CD4-positive, alpha-beta T cell treated with Interleukin-6 at 100 ng/mL for 8 hours (primary cell): ENCODE data around the gene CLCF1.
A peak's percentile ranks its signal among the peaks of the same experiment; 100 is the strongest.
"Not testable (repeated sequence)": the region's sequence is repeated elsewhere in the genome, so short reads cannot be mapped to it uniquely, and the experiment has no call there.

Source experiments
- DNase-seq: peaks from one replicate; pipeline ENCODE4 v3.0.0-alpha.2; 2020; ENCODE audit warnings: mixed read lengths, low spot score

The CLCF1 gene

DNA sequence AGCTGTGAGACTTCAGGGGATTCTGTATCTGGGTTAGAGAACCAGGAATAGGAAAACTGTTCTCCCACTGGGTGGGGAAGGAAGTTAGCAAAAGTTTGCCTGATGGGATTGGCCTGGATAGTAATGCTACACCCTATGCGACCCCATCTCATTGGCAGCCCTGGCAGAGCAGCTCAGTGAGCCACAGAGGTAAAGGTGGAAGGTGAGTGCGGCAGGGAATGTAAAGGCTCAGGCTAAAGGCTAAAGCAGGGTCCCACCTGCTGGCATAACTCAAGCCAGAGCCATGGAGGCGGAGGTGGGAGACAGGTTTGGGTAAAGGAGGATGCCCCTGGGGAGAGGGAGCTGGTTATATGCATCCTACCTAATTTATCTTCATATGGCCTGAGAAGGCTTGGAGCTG lies 51.3 kb downstream of the CLCF1 start:
- DNase-seq, result no peak

DNA sequence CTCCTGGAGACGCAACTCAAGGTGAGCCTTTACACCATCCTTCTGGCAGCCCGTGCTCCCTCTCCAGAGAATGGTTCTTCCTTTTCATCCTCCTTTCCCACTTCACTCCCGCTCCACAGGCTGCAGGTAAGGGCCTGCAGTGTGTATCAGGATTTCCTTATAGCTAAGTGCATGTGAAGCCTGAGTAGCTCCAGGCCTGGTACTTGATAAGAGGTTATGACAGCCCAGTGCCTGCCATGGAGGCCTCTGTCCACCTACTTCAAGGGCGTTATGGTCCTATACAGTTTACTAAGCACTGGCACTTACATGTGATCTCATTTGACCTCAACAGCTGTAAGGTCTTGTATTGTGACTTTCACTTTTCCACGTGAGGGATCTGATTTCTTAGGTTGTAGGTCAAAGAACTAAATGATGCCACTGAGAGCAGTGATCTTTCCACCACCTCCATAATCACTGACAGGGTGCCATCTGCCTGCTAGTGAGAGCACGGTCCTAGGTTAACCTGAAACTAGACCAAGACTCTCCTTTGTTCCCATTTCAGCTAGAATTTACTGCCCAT lies 52.0 kb downstream of the CLCF1 start:
- DNase-seq, result no peak

DNA sequence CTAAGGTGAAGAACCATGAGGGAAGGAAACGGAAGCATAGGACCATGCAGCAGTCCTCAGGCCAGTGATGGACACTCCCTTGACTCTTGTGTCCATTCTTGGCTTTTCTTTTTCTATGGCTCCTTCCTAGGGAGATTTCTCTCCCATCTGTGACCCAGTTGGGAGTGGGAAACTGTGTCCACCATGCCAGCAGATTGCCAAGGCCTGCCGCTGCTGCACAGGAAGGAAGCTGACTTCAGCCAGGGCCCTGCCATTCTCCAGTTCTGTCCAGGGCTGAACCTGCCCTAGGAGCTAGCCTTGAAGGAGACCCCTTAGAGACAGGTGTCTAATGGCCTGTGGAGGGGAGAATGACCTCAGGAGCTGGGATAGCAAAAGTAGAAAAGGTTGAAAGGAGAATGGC lies 52.7 kb downstream of the CLCF1 start:
- DNase-seq, result no peak

DNA sequence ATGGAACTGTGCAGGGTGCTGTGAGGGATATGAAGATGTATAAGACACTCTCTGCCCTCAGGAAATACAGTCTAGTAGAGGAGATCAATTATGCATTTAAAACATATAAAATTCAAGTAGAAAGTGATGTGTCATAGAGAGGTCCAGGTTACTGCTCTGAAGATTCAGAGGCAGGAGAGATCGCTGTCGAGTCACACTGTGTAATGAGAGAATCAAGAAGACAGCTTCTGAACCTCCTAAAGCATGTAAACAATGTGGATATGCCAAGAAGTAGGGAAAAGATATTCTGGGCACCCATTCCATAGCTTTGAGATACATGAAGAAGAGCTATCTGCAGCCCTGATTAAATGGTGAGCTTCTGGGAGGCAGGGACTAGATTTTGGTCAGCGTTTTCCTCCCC lies 53.4 kb downstream of the CLCF1 start:
- no peak for DNase-seq

DNA sequence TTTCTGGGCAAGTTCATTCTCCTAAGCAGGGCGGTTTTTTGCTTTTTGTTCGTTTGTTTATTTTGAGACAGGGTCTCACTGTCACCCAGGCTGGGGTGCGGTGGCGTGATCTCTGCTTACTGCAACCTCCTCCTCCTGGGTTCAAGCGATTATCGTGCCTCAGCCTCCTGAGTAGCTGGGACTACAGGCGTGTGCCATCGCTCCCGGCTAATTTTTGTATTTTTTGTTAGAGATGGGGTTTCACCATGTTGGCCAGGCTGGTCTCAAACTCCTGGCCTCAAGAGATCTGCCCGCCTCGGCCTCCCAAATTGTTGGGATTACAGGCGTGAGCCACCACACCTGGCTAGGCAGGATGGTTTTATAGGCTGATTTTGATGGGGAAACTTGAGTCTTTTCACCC lies 54.5 kb downstream of the CLCF1 start:
- DNase-seq, result not testable (repeated sequence)

DNA sequence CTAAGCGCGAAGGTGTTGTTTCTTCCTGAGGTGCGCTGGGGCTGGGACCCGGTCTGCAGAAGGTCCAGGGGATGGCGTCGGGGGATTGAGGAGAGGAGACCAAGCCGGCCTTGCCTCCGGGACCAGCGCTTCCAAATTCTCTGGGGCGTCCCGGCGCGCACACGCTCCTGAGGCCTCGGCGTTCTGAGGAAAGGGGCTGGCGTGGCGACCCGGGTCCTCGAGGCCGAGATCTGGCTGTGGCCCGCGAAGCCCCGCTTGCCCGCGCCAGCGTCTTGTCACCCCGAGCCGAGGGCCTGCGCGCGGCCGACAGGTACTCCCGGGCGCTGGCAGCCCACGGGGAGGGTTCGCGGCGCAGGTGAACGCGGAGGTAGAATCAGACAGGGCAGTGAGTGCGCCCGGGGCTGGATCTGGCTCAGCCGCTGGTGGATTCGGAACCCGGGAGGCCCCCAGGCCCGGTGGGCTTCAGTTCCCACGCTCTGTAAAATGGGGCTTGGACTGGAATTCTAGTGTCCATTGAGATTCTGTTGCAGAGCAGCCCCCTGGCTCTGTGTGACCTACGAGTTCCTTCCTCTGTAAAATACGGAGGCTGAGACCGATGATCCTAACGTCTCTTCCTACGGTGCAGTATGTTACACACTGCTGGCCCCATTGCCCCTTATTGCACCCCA lies 55.4 kb downstream of the CLCF1 start:
- peak; percentile 16 for DNase-seq

DNA sequence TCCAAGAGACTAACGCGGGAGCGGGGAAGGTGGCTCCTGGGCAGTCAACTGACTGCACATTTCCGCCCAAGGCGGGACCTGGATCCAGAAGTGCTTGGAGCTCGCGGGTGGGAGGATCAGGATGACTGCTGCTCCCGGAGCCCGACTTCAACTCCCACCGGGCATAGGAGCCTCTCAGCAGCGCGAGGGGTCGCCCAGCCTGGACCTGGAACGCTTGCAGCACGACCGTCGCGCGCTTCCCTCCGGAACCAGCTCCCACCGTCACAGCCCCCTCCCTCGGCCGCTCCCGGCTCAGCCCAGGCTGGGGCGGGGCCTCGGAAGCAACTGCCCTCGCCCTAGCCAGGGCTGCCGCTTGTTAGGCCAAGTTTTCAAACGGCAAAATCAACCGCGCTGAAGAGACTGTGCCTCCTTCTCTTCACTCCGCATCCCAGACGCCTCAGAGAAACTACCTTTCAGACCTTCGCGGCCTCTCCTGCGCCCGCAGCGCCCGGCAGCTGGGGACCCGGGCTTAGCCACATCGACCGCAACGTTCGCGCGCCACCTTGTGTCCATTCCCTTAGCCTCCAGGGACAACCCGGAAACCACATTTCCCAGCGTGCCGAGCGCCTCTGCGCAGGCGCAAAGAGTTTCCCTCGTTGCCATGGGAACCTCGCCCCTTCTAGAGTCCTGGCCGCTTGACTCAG lies 56.1 kb downstream of the CLCF1 start:
- DNase-seq, result peak; percentile 97

DNA sequence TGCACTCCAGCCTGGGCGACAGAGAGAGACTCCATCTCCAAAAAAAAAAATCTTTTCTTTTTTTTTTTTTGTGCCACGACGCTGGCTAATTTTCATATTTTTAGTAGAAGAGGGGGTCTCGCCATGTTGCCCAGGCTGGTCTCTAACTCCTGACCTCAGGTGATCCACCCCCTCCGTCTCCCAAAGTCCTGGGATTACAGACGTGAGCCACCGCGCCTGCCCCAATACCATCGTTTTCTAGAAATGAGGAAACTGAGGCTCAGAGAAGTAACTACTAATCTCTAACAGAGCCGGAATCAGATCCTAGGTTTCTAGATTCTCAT lies 56.6 kb downstream of the CLCF1 start:
- no peak for DNase-seq

DNA sequence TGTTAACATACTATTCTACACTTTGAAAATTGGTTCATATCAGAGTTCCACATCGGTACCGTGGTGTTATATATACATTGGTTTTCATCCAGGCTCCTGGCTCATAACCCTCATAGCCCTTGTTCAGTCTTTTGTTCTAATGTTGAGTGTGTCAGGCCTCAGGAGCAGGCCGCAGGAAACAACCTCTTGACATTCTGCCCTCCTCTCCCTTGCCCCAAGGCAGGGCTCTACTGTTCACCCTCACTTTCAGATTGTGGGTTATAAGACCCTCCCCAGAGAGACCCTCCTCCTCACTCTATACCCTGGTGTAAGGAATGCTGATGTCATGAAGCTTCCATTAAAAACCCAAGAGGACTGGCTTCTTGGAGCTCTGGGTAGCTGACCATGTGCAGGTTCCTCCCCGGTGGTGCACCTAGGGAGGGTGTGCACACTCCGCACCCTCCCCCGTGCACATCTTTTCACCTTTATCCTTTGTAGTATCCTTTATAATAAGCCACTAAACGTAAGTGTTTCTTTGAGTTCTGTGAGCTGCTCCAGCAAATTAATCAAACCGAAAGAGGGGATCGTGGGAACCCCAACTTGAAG lies 58.0 kb downstream of the CLCF1 start:
- no peak for DNase-seq

DNA sequence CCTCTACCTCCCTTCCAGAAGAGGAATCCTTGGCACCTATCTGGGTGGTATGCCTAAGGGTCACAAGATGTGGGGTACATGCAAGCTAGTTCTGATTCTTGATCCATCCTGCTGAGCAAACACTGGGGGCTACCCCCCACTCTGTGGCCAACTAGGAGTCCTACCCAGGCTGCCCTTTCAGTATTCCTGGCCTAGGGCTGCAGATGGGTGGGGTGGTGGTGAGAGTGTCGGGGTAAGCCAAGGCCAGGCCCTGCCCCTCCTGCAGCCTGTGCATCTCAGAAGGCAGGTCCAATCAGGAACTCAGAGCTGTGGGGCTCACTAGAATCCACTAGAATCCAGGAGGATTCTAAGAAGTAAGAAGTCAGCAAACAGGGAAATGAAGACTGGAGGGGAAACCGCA lies 59.2 kb downstream of the CLCF1 start:
- DNase-seq, result no peak
